Measurements from ENCODE around the gene PHETA1. TPM values are rescaled to one million over a fixed set of nuclear protein-coding genes. Genes with fewer than 3 reads are reported as not detected.

Gene PHETA1
- polyA plus RNA-seq, 1 of the 3 experiments (the other 2 are of a cell fraction): 7.3 TPM

DNA sequence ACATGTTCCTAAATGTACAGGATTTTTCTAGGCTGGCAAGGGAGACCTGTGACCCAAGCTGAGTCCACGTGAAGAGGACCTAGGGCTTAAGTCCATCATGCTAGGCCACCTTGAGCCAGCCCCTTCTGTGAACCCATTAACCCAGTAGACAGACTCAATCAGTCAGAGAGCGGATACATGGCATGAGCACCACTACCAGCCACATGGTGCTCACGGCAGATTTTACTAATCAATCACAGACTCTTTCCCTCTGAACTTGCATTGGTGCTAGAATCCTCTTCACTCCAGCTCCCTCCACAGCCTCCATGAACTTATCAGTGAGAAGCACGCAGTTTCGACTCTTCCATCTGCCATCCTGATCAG is 9.0 kb downstream of the PHETA1 start:
- Histone ChIP-seq H4K20me1 (ENCODE audit: insufficient read depth) (no peaks in the 10 kb centered on the region), H3K79me2 (ENCODE audit: insufficient read depth) (no peaks in the 10 kb centered on the region), H3K9me3 (no peaks in the 10 kb centered on the region), H3K27ac (ENCODE audit: low read depth in 2 of 2, low read length in 1 of 2) (no peak overlapping the region), H3F3A (replicated peaks; ENCODE audit: insufficient read depth) (no peaks in the 10 kb centered on the region), H3K36me3 (replicated peaks in 1 of 2; ENCODE audit: control insufficient read depth in 1 of 2, insufficient read depth in 2 of 2, low read length in 1 of 2) (peaks cover 0 to 3% of the 10 kb centered on the region in 2 experiments), H3K27me3 (ENCODE audit: insufficient read depth) (no peaks in the 10 kb centered on the region), H3K4me1 (ENCODE audit: control insufficient read depth in 1 of 2, insufficient read depth in 2 of 2, low read depth in 1 of 2, low read length in 1 of 2) (no peaks in the 10 kb centered on the region; a peak in 1 of 4 replicates), H3K9ac (no peak overlapping the region), H2AFZ (ENCODE audit: low read depth) (no peak overlapping the region), H3K4me2 (no peak overlapping the region), H3K4me3 (ENCODE audit: low read depth in 2 of 2, low read length in 1 of 2) (no peak overlapping the region), H3K9me2 (no peaks in the 10 kb centered on the region)
- ChIA-PET POLR2A (no interaction called here), CTCF (interaction anchor here (0.9 to 1.8 kb wide), 2 partner anchors 37 to 61 kb away, joined by 3 to 9 read pairs; no protein-coding TSS in a partner anchor)
- 85% methylated on average over 5 of the region's 5 CpGs for WGBS (ENCODE audit: low lambda C conversion rate)
- DNase-seq: no peak
- TF ChIP-seq NRF1 (IDR thresholded peaks at IDR 0.05; ENCODE audit: low read depth, low read length): no peak
- no peak for TF ChIP-seq CHD2 (IDR thresholded peaks at IDR 0.05; ENCODE audit: low read length, partially characterized antibody)
- no peak for TF ChIP-seq RCOR1 (IDR thresholded peaks at IDR 0.05; ENCODE audit: low read length)
- no peak for TF ChIP-seq TAF1 (IDR thresholded peaks at IDR 0.05; ENCODE audit: borderline replicate concordance, low read depth, low read length)
- TF ChIP-seq, protein P1, sequence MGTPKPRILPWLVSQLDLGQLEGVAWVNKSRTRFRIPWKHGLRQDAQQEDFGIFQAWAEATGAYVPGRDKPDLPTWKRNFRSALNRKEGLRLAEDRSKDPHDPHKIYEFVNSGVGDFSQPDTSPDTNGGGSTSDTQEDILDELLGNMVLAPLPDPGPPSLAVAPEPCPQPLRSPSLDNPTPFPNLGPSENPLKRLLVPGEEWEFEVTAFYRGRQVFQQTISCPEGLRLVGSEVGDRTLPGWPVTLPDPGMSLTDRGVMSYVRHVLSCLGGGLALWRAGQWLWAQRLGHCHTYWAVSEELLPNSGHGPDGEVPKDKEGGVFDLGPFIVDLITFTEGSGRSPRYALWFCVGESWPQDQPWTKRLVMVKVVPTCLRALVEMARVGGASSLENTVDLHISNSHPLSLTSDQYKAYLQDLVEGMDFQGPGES (IDR thresholded peaks at IDR 0.05; ENCODE audit: low read depth, low read length): no peak
- TF ChIP-seq, protein P2, sequence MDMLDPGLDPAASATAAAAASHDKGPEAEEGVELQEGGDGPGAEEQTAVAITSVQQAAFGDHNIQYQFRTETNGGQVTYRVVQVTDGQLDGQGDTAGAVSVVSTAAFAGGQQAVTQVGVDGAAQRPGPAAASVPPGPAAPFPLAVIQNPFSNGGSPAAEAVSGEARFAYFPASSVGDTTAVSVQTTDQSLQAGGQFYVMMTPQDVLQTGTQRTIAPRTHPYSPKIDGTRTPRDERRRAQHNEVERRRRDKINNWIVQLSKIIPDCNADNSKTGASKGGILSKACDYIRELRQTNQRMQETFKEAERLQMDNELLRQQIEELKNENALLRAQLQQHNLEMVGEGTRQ (IDR thresholded peaks at IDR 0.05; ENCODE audit: borderline replicate concordance, low read depth, low read length): no peak
- no peak for TF ChIP-seq MXI1 (IDR thresholded peaks at IDR 0.05; ENCODE audit: low read depth, low read length)
- no peak for TF ChIP-seq POLR2AphosphoS5 (IDR thresholded peaks at IDR 0.05; ENCODE audit: low read depth, low read length)
- TF ChIP-seq TCF12 (IDR thresholded peaks at IDR 0.05): no peak
- no peak for TF ChIP-seq EZH2phosphoT487 (IDR thresholded peaks at IDR 0.05; ENCODE audit: borderline replicate concordance, low read depth)
- no peak for TF ChIP-seq RFX5 (IDR thresholded peaks at IDR 0.05; ENCODE audit: low read length)
- no peak for TF ChIP-seq FOXM1 (IDR thresholded peaks at IDR 0.05; ENCODE audit: low read depth)
- no peak for TF ChIP-seq YY1 (IDR thresholded peaks at IDR 0.05; ENCODE audit: low read depth)
- no peak for TF ChIP-seq FOSL2 (IDR thresholded peaks at IDR 0.05; ENCODE audit: borderline replicate concordance, low read depth)
- TF ChIP-seq, protein P3, sequence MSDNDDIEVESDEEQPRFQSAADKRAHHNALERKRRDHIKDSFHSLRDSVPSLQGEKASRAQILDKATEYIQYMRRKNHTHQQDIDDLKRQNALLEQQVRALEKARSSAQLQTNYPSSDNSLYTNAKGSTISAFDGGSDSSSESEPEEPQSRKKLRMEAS (IDR thresholded peaks at IDR 0.05; ENCODE audit: low read depth): no peak

- H3K4me1 ChIP-seq (ENCODE audit: control insufficient read depth in 1 of 2, insufficient read depth in 2 of 2, low read depth in 1 of 2, low read length in 1 of 2): no peaks in the 10 kb centered on the region; a peak in 1 of 4 replicates
- H3K79me2 ChIP-seq (ENCODE audit: insufficient read depth): no peaks in the 10 kb centered on the region
- DNase-seq: no peak
- no peaks in the 10 kb centered on the region for H3K27me3 ChIP-seq (ENCODE audit: insufficient read depth)
- H3K4me3 ChIP-seq (ENCODE audit: low read depth in 2 of 2, low read length in 1 of 2): no peak overlapping the region
- ChIA-PET POLR2A (no interaction called here), CTCF (interaction anchor here (0.9 to 1.8 kb wide), 3 partner anchors 29 to 61 kb away, joined by 3 to 9 read pairs (median 3); no protein-coding TSS in a partner anchor)
- H3K36me3 ChIP-seq (replicated peaks in 1 of 2; ENCODE audit: control insufficient read depth in 1 of 2, insufficient read depth in 2 of 2, low read length in 1 of 2): peaks cover 0 to 2% of the 10 kb centered on the region in 2 experiments
- H3K9me2 ChIP-seq: no peaks in the 10 kb centered on the region
- no peaks in the 10 kb centered on the region for H3F3A ChIP-seq (replicated peaks; ENCODE audit: insufficient read depth)
- no peak overlapping the region for H2AFZ ChIP-seq (ENCODE audit: low read depth)
- H4K20me1 ChIP-seq (ENCODE audit: insufficient read depth): no peaks in the 10 kb centered on the region
- 94% methylated on average over 11 of the region's 11 CpGs for whole genome bisulfite sequencing (ENCODE audit: low lambda C conversion rate)
- H3K27ac ChIP-seq (ENCODE audit: low read depth in 2 of 2, low read length in 1 of 2): no peak overlapping the region
- no peak overlapping the region for H3K4me2 ChIP-seq
- H3K9me3 ChIP-seq: no peaks in the 10 kb centered on the region
- no peak overlapping the region for H3K9ac ChIP-seq
- TF ChIP-seq, protein P2 (IDR thresholded peaks at IDR 0.05; ENCODE audit: borderline replicate concordance, low read depth, low read length): no peak
- TF ChIP-seq SIN3A (IDR thresholded peaks at IDR 0.05; ENCODE audit: borderline replicate concordance, low read depth, low read length) (no peak), RFX5 (IDR thresholded peaks at IDR 0.05; ENCODE audit: low read length) (no peak), POLR2AphosphoS5 (IDR thresholded peaks at IDR 0.05; ENCODE audit: low read depth, low read length) (no peak), JUND (IDR thresholded peaks at IDR 0.05) (no peak), TEAD4 (IDR thresholded peaks at IDR 0.05; ENCODE audit: borderline replicate concordance, insufficient read depth) (no peak), EZH2phosphoT487 (IDR thresholded peaks at IDR 0.05; ENCODE audit: borderline replicate concordance, low read depth) (no peak), TAF1 (IDR thresholded peaks at IDR 0.05; ENCODE audit: borderline replicate concordance, low read depth, low read length) (no peak)
- TF ChIP-seq, protein P3 (IDR thresholded peaks at IDR 0.05; ENCODE audit: low read depth): no peak
- TF ChIP-seq, protein P4, sequence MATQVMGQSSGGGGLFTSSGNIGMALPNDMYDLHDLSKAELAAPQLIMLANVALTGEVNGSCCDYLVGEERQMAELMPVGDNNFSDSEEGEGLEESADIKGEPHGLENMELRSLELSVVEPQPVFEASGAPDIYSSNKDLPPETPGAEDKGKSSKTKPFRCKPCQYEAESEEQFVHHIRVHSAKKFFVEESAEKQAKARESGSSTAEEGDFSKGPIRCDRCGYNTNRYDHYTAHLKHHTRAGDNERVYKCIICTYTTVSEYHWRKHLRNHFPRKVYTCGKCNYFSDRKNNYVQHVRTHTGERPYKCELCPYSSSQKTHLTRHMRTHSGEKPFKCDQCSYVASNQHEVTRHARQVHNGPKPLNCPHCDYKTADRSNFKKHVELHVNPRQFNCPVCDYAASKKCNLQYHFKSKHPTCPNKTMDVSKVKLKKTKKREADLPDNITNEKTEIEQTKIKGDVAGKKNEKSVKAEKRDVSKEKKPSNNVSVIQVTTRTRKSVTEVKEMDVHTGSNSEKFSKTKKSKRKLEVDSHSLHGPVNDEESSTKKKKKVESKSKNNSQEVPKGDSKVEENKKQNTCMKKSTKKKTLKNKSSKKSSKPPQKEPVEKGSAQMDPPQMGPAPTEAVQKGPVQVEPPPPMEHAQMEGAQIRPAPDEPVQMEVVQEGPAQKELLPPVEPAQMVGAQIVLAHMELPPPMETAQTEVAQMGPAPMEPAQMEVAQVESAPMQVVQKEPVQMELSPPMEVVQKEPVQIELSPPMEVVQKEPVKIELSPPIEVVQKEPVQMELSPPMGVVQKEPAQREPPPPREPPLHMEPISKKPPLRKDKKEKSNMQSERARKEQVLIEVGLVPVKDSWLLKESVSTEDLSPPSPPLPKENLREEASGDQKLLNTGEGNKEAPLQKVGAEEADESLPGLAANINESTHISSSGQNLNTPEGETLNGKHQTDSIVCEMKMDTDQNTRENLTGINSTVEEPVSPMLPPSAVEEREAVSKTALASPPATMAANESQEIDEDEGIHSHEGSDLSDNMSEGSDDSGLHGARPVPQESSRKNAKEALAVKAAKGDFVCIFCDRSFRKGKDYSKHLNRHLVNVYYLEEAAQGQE (IDR thresholded peaks at IDR 0.05; ENCODE audit: low read depth, low read length): no peak
These were observed 9.5 kb downstream of the PHETA1 start for GRCh38 chr12:111359231-111359913.
